ENCODE results near the gene CNPY3.
A peak's percentile ranks its signal among the peaks of the same experiment; 100 is the strongest.
"Not testable (repeated sequence)": the region's sequence is repeated elsewhere in the genome, so short reads cannot be mapped to it uniquely, and the experiment has no call there.

CNPY3 gene

DNA sequence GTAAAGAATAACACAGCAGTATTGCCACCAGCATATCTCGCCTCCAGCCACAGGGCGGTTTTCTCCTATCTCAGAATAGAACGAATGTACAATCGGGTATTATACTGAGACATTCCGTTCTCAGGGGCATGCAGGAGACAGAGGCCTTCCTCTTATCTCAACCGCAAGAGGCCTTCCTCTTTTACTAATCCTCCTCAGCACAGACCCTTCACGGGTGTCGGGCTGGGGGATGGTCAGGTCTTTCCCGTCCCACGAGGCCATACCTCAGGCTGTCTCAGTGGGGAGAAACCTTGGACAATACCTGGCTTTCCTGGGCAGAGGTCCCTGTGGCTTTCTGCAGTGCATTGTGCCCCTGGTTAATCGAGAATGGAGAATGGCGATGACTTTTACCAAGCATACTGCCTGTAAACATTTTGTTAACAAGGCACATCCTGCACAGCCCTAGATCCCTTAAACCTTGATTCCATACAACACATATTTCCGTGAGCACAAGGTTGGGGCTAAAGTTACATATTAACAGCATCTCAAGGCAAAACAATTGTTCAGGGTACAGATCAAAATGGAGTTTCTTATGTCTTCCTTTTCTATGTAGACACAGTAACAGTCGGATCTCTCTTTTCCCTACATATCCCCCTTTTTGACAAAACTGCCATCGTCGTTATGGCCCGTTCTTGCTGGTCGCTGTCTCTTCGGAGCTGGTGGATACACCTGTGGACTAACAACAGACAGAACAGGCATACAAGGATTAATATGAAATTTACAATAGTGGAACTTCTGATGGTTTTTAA, 35.0 kb upstream of the CNPY3 start:
- not testable (repeated sequence) for H3K4ac ChIP-seq (ENCODE audit: low read length); H3K4me1 ChIP-seq (ENCODE audit: control insufficient read depth in 2 of 2, insufficient read depth in 1 of 2, low read depth in 1 of 2, low read length in 2 of 2); H3K36me3 ChIP-seq (replicated peaks in 1 of 2; ENCODE audit: control insufficient read depth in 2 of 2, insufficient read depth in 2 of 2, low read length in 2 of 2); H2BK15ac ChIP-seq (ENCODE audit: low read length); H3K27ac ChIP-seq (replicated peaks; ENCODE audit: low read length); H3K4me2 ChIP-seq (ENCODE audit: insufficient read depth, low read length, poor library complexity, severe bottlenecking); H3K79me1 ChIP-seq (ENCODE audit: low read depth, low read length); H3K9ac ChIP-seq (ENCODE audit: low read depth, low read length, poor library complexity); H3K27me3 ChIP-seq (ENCODE audit: control insufficient read depth in 3 of 3, insufficient read depth in 3 of 3, low read depth in 1 of 3, low read length in 3 of 3); H3K4me3 ChIP-seq (ENCODE audit: low read length in 2 of 2); H3K14ac ChIP-seq (ENCODE audit: low read length); H4K91ac ChIP-seq (ENCODE audit: low read depth, low read length, poor library complexity); DNase-seq (ENCODE audit: low spot score); H3K23ac ChIP-seq (ENCODE audit: low read depth, low read length, poor library complexity); H4K8ac ChIP-seq (ENCODE audit: low read depth, low read length); H2BK12ac ChIP-seq (ENCODE audit: low read length); H2AK5ac ChIP-seq (ENCODE audit: low read depth, low read length); H3K9me3 ChIP-seq (replicated peaks in 1 of 2; ENCODE audit: control insufficient read depth in 2 of 2, insufficient read depth in 1 of 2, low read depth in 1 of 2, low read length in 2 of 2); H2BK5ac ChIP-seq (ENCODE audit: low read length); H2BK120ac ChIP-seq (ENCODE audit: low read depth, low read length); H3K18ac ChIP-seq (ENCODE audit: low read length)
- peak overlapping the region; percentile 74 for H2AFZ ChIP-seq (ENCODE audit: low read length)
- no CpG with 5 or more reads among the region's 19 CpGs for WGBS, 2 donors (ENCODE audit: extremely low coverage in 2 of 2, insufficient read length in 2 of 2, insufficient replicate concordance in 1 of 2)

GRCh38 chr6:42896178-42896719, 33.0 kb upstream of the CNPY3 start:
- DNase-seq (ENCODE audit: low spot score): no peak
- Histone ChIP-seq H3K23ac (ENCODE audit: low read depth, low read length, poor library complexity) (no peak overlapping the region), H2AFZ (ENCODE audit: low read length) (no peak overlapping the region), H3K79me1 (ENCODE audit: low read depth, low read length) (no peaks in the 10 kb centered on the region), H3K4me3 (ENCODE audit: low read length in 2 of 2) (no peak overlapping the region), H4K8ac (ENCODE audit: low read depth, low read length) (no peak overlapping the region), H4K91ac (ENCODE audit: low read depth, low read length, poor library complexity) (no peak overlapping the region), H2AK5ac (ENCODE audit: low read depth, low read length) (no peak overlapping the region), H3K9me3 (replicated peaks in 1 of 2; ENCODE audit: control insufficient read depth in 2 of 2, insufficient read depth in 1 of 2, low read depth in 1 of 2, low read length in 2 of 2) (no peaks in the 10 kb centered on the region), H3K4me1 (ENCODE audit: control insufficient read depth in 2 of 2, insufficient read depth in 1 of 2, low read depth in 1 of 2, low read length in 2 of 2) (peaks cover 2 to 4% of the 10 kb centered on the region in 2 donors), H3K14ac (ENCODE audit: low read length) (no peak overlapping the region), H3K27ac (replicated peaks; ENCODE audit: low read length) (no peak overlapping the region), H3K9ac (ENCODE audit: low read depth, low read length, poor library complexity) (no peak overlapping the region), H2BK120ac (ENCODE audit: low read depth, low read length) (no peak overlapping the region), H2BK15ac (ENCODE audit: low read length) (no peak overlapping the region), H2BK12ac (ENCODE audit: low read length) (no peak overlapping the region), H3K18ac (ENCODE audit: low read length) (no peak overlapping the region), H2BK5ac (ENCODE audit: low read length) (no peak overlapping the region), H3K36me3 (replicated peaks in 1 of 2; ENCODE audit: control insufficient read depth in 2 of 2, insufficient read depth in 2 of 2, low read length in 2 of 2) (no peaks in the 10 kb centered on the region), H3K27me3 (ENCODE audit: control insufficient read depth in 3 of 3, insufficient read depth in 3 of 3, low read depth in 1 of 3, low read length in 3 of 3) (no peaks in the 10 kb centered on the region), H3K4me2 (ENCODE audit: insufficient read depth, low read length, poor library complexity, severe bottlenecking) (no peak overlapping the region), H3K4ac (ENCODE audit: low read length) (no peak overlapping the region)
- no CpG with 5 or more reads among the region's 10 CpGs for WGBS, 2 donors (ENCODE audit: extremely low coverage in 2 of 2, insufficient read length in 2 of 2, insufficient replicate concordance in 1 of 2)

DNA sequence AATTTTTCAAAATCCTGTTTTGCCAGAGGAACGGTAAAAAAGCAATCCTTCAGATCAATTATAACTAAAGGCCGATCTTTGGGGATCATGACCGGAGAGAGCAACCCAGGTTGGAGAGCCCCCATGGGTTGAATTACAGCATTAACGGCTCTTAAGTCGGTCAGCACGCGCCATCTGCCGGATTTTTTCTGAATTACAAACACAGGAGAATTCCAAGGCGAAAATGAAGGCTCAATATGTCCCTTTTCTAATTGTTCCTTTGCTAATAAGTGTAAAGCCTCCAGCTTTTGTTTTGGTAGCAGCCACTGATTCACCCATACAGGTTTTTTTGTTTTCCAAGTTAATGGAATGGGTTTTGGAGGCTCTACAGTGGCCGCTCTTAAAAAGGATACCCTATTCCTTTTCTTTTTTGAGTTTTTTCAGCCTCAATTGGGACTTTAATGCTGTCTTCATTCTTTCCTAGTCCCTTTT, 30.4 kb upstream of the CNPY3 start:
- H3K27ac ChIP-seq (replicated peaks; ENCODE audit: low read length): no peak overlapping the region
- no peaks in the 10 kb centered on the region for H3K79me1 ChIP-seq (ENCODE audit: low read depth, low read length)
- H3K4me2 ChIP-seq (ENCODE audit: insufficient read depth, low read length, poor library complexity, severe bottlenecking): no peak overlapping the region
- H4K91ac ChIP-seq (ENCODE audit: low read depth, low read length, poor library complexity): no peak overlapping the region
- H3K27me3 ChIP-seq (ENCODE audit: control insufficient read depth in 3 of 3, insufficient read depth in 3 of 3, low read depth in 1 of 3, low read length in 3 of 3): no peaks in the 10 kb centered on the region
- H2AK5ac ChIP-seq (ENCODE audit: low read depth, low read length): no peak overlapping the region
- no peak overlapping the region for H3K4ac ChIP-seq (ENCODE audit: low read length)
- H3K4me3 ChIP-seq (ENCODE audit: low read length in 2 of 2): no peak overlapping the region
- H3K23ac ChIP-seq (ENCODE audit: low read depth, low read length, poor library complexity): no peak overlapping the region
- peak overlapping the region; percentile 46 for H2AFZ ChIP-seq (ENCODE audit: low read length)
- no peak overlapping the region for H3K9ac ChIP-seq (ENCODE audit: low read depth, low read length, poor library complexity)
- H4K8ac ChIP-seq (ENCODE audit: low read depth, low read length): no peak overlapping the region
- no peaks in the 10 kb centered on the region for H3K36me3 ChIP-seq (replicated peaks in 1 of 2; ENCODE audit: control insufficient read depth in 2 of 2, insufficient read depth in 2 of 2, low read length in 2 of 2)
- no peak overlapping the region for H3K18ac ChIP-seq (ENCODE audit: low read length)
- H2BK12ac ChIP-seq (ENCODE audit: low read length): no peak overlapping the region
- H3K9me3 ChIP-seq (replicated peaks in 1 of 2; ENCODE audit: control insufficient read depth in 2 of 2, insufficient read depth in 1 of 2, low read depth in 1 of 2, low read length in 2 of 2): no peaks in the 10 kb centered on the region
- H3K14ac ChIP-seq (ENCODE audit: low read length): no peak overlapping the region
- WGBS, 2 donors (ENCODE audit: extremely low coverage in 2 of 2, insufficient read length in 2 of 2, insufficient replicate concordance in 1 of 2): no CpG with 5 or more reads among the region's 10 CpGs
- no peak overlapping the region for H2BK5ac ChIP-seq (ENCODE audit: low read length)
- peak; percentile 67 for DNase-seq (ENCODE audit: low spot score)
- H2BK15ac ChIP-seq (ENCODE audit: low read length): no peak overlapping the region
- no peak overlapping the region for H2BK120ac ChIP-seq (ENCODE audit: low read depth, low read length)
- H3K4me1 ChIP-seq (ENCODE audit: control insufficient read depth in 2 of 2, insufficient read depth in 1 of 2, low read depth in 1 of 2, low read length in 2 of 2): peaks cover 3 to 7% of the 10 kb centered on the region in 2 donors

DNA sequence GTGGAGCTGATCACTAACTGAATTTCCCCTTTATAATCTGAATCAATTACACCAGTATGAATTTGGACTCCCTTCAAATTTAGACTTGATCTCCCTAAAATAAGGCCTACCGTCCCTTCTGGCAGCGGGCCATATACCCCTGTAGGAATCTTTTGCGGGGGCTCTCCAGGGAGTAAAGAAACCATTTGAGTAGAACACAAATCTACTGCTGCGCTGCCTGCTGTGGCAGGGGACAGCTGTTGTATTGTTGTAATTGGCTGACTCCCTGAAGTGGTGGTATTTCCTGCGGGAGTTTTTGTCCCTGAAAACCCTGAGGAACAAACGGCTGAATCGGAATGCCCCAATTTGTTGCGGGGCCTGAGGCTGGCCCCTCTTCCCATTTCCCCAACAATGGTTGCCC, 29.4 kb upstream of the CNPY3 start:
- Histone ChIP-seq H3K4me1 (ENCODE audit: control insufficient read depth in 2 of 2, insufficient read depth in 1 of 2, low read depth in 1 of 2, low read length in 2 of 2) (peaks cover 3 to 7% of the 10 kb centered on the region in 2 donors), H3K18ac (ENCODE audit: low read length) (no peak overlapping the region), H3K4ac (ENCODE audit: low read length) (no peak overlapping the region), H3K9ac (ENCODE audit: low read depth, low read length, poor library complexity) (no peak overlapping the region), H2BK12ac (ENCODE audit: low read length) (no peak overlapping the region), H2AK5ac (ENCODE audit: low read depth, low read length) (no peak overlapping the region), H3K4me2 (ENCODE audit: insufficient read depth, low read length, poor library complexity, severe bottlenecking) (no peak overlapping the region), H2AFZ (ENCODE audit: low read length) (peak overlapping the region; percentile 46), H4K8ac (ENCODE audit: low read depth, low read length) (no peak overlapping the region), H3K27ac (replicated peaks; ENCODE audit: low read length) (no peak overlapping the region), H2BK15ac (ENCODE audit: low read length) (no peak overlapping the region), H4K91ac (ENCODE audit: low read depth, low read length, poor library complexity) (no peak overlapping the region), H2BK5ac (ENCODE audit: low read length) (no peak overlapping the region), H3K14ac (ENCODE audit: low read length) (no peak overlapping the region), H3K79me1 (ENCODE audit: low read depth, low read length) (no peaks in the 10 kb centered on the region), H3K4me3 (ENCODE audit: low read length in 2 of 2) (no peak overlapping the region), H2BK120ac (ENCODE audit: low read depth, low read length) (no peak overlapping the region), H3K23ac (ENCODE audit: low read depth, low read length, poor library complexity) (no peak overlapping the region), H3K9me3 (replicated peaks in 1 of 2; ENCODE audit: control insufficient read depth in 2 of 2, insufficient read depth in 1 of 2, low read depth in 1 of 2, low read length in 2 of 2) (no peaks in the 10 kb centered on the region), H3K27me3 (ENCODE audit: control insufficient read depth in 3 of 3, insufficient read depth in 3 of 3, low read depth in 1 of 3, low read length in 3 of 3) (no peaks in the 10 kb centered on the region), H3K36me3 (replicated peaks in 1 of 2; ENCODE audit: control insufficient read depth in 2 of 2, insufficient read depth in 2 of 2, low read length in 2 of 2) (no peaks in the 10 kb centered on the region)
- no CpG with 5 or more reads among the region's 8 CpGs for WGBS, 2 donors (ENCODE audit: extremely low coverage in 2 of 2, insufficient read length in 2 of 2, insufficient replicate concordance in 1 of 2)
- no peak for DNase-seq (ENCODE audit: low spot score)

Measured in neuronal stem cell (in vitro differentiated cells).